NCI-H2081 treated with DMSO at 0.1 percent for 48 hours (cell line): ENCODE results near the gene ENOX2.

Source experiments
- DNase-seq: peaks from one replicate; lab custom pipeline; 2025; lab: John Stamatoyannopoulos, UW

Gene ENOX2

GRCh38 chrX:130625386-130625785 is 277.6 kb downstream of the ENOX2 start:
- DNase-seq = no peak

DNA sequence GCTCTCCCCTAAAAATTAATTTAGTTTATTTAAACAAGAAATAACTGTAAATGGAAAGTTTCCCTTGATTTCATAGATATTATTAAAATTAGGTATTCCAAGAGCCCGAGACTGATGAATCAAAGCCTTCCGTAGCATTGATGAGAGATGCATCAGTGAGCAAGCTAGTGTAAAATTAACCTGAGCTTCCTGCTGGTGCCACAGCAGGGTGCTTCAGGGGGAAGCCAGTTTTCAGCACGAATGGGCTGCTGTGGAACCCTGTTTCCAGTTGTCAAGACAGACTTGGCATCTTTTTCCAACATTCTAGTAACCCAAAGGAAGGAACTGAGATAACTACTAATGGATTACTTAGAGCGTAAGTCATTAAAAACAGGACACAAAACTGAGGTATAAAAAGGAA is 279.5 kb downstream of the ENOX2 start:
- no peak for DNase-seq

DNA sequence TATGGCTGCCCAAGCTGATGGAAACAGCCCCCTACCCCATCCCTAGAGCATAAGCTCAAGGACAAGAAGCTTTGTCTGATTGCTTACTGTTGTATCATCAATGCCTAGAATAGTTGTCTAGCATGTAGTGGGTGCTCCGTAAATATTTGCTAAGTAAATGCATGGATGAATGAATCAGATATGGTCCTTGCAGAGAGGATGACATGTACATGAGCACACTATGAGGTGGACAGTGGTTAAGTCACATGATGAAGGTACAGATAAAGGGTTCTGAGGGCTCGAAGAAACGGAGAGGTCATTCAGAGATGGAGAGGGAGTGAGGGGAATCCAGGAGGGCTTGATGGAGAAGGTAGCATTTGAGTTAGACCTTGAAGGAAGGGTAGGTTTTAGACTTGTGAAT is 287.1 kb downstream of the ENOX2 start:
- no peak for DNase-seq

DNA sequence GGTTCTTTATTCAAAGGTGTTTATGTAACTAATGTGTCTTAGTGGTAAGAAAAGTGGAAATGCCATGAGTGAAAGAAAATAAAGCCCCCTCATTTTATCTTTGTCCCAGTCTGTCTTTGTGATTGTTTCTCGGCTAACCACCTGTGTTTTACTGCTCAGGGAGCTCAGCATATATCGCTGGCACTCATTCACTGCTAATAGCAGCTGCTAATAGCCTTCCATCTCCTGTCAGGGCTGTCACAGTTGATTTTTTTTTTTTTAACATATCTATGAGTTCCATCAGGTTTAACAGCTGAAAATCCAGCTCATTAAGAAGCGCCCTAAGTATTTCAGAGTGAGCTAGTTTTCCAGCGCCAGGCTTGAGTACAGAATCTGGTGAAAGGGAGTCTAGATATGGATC is 295.6 kb downstream of the ENOX2 start:
- DNase-seq = no peak

DNA sequence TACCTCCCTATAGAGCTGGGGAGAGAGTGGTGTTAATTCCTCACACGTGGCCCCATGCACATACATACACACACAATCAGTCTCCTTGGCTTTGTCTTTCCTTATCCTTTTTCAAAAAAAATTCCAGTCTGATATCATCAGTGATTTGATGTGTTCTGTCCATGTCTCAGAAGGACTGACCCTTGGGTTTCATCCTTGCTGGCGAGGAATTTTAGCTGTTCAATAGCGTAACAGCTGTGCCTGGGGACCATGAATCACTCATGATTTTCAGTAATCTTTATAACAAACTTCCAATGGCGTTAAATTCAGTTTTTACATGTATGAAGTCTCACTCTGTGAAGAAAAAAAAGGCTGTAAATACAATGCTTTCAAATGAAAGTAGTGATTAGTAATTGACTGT is 296.6 kb downstream of the ENOX2 start:
- no peak for DNase-seq

DNA sequence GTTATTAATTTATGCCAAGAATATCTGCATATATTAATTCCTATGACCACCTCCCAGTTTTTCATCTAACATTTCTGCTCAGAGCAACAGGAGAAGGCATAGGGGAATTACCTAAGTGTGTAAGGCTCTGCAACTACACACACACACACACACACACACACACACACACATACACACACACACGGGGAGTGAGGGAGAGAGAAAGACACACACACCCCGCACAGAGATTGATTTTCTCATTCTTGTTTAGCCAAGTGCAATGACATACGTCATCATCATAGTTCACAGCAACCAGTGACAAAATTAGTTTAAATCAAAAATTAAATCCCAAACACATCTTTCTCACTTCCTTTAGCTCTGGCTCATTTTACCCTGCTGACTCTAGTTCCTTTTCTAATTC is 298.1 kb downstream of the ENOX2 start:
- no peak for DNase-seq

GRCh38 chrX:130594453-130594916 is 308.5 kb downstream of the ENOX2 start:
- DNase-seq = no peak

DNA sequence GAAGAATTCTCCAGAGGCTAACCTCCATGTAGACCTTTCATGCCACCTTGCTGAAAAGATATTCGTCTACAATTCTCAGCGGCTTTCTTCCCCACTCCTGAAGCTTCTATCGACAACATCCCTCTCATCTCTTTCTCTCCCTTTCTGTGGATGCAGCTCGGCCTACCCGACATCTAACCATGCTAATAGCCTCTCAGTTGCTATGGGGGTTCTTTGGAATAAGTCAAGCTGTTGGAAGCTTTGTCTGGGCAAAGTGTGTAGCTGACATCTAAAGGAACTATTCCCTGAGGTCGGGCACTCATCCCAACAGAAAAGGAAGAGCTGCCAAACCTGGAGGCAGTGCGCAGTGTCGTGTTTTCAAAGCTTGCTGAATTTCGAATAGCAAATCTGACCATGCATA is 309.1 kb downstream of the ENOX2 start:
- no peak for DNase-seq

- no peak for DNase-seq
Measured at GRCh38 chrX:130592204-130592603, 310.8 kb downstream of the ENOX2 start.

DNA sequence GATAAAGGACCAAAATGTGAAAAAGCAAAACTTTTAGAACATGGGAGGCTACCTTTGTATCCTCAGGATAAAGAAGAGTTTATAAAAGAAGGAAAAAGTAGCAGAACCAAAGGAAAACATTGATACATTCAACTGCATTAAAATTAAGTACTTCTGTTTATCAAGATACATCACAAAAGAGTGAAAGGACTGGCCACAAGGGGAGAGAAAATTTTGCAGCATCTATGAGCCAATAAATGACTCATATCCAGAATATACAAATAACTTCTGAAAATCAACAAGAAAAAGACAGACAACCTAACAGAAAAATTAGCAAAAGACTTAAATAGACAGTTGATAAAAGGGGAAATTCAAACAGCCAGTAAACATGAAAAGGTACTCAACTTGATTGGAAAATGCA is 324.1 kb downstream of the ENOX2 start:
- DNase-seq = no peak

DNA sequence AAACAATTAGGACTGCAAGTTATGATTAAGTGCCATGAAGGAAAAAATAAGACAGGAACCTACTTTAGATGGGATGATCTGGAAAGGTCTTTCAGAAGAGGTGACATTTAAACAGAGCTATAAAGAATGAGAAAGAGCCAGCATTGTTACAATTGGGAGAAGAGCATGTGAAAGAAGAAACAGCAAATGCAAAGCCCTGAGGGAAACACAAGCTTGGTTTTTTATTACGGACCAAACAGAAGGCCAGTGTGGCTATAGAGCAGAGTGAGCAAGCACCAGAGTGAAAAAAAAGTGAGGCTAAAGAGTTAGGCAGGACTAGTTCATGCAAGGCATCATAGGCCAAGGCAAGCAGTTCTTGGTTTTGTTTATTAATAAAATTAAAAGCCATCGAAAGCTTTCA is 325.6 kb downstream of the ENOX2 start:
- no peak for DNase-seq

GRCh38 chrX:130575831-130576389 is 327.1 kb downstream of the ENOX2 start:
- DNase-seq = no peak
